ENCODE data around the gene MBTD1. TPM values are rescaled to one million over a fixed set of nuclear protein-coding genes. Genes with fewer than 3 reads are reported as not detected.

MBTD1 gene
- total and polyA plus RNA-seq, 4 donors: 2.4 to 14.2 (median 7.8) TPM

- Histone ChIP-seq H3K36me3 (ENCODE audit: control insufficient read depth in 4 of 4, insufficient read depth in 3 of 4, low read depth in 1 of 4, low read length in 3 of 4) (no peaks in the 10 kb centered on the region), H3K9me3 (ENCODE audit: control insufficient read depth in 4 of 4, low read length in 3 of 4) (no peaks in the 10 kb centered on the region), H3K27me3 (ENCODE audit: control insufficient read depth in 4 of 4, insufficient read depth in 4 of 4, low read length in 3 of 4) (no peaks in the 10 kb centered on the region), H3K4me3 (ENCODE audit: low read depth in 1 of 3, low read length in 3 of 3) (no peak overlapping the region), H3K27ac (ENCODE audit: low read depth in 1 of 2, low read length in 2 of 2) (no peak overlapping the region), H3K9ac (ENCODE audit: low read depth in 1 of 2, low read length in 2 of 2) (no peak overlapping the region), H3K4me1 (ENCODE audit: control insufficient read depth in 4 of 4, insufficient read depth in 4 of 4, low read length in 3 of 4) (peaks cover 2 to 25% (median 8%) of the 10 kb centered on the region in 4 donors)
- 94% methylated on average over 2 of the region's 2 CpGs for WGBS
- TF ChIP-seq RAD21 (IDR thresholded peaks at IDR 0.05) (no peak), ZBTB33 (IDR thresholded peaks at IDR 0.05) (no peak), HNF4G (IDR thresholded peaks at IDR 0.05) (no peak), ATF3 (IDR thresholded peaks at IDR 0.05) (no peak), EGR1 (IDR thresholded peaks at IDR 0.05; ENCODE audit: low read depth in 2 of 2) (no peak), TAF1 (conservative IDR thresholded peaks at IDR 0.05) (no peak), HNF4A (conservative IDR thresholded peaks at IDR 0.05) (no peak), GABPA (IDR thresholded peaks at IDR 0.05 in 1 of 2, conservative IDR thresholded peaks at IDR 0.05 in 1 of 2) (no peak), JUND (IDR thresholded peaks at IDR 0.05) (no peak), FOXA1 (IDR thresholded peaks at IDR 0.05) (no peak), NR2F2 (IDR thresholded peaks at IDR 0.05) (no peak), RXRA (IDR thresholded peaks at IDR 0.05) (no peak), SP1 (IDR thresholded peaks at IDR 0.05) (no peak)
- TF ChIP-seq, protein P1, sequence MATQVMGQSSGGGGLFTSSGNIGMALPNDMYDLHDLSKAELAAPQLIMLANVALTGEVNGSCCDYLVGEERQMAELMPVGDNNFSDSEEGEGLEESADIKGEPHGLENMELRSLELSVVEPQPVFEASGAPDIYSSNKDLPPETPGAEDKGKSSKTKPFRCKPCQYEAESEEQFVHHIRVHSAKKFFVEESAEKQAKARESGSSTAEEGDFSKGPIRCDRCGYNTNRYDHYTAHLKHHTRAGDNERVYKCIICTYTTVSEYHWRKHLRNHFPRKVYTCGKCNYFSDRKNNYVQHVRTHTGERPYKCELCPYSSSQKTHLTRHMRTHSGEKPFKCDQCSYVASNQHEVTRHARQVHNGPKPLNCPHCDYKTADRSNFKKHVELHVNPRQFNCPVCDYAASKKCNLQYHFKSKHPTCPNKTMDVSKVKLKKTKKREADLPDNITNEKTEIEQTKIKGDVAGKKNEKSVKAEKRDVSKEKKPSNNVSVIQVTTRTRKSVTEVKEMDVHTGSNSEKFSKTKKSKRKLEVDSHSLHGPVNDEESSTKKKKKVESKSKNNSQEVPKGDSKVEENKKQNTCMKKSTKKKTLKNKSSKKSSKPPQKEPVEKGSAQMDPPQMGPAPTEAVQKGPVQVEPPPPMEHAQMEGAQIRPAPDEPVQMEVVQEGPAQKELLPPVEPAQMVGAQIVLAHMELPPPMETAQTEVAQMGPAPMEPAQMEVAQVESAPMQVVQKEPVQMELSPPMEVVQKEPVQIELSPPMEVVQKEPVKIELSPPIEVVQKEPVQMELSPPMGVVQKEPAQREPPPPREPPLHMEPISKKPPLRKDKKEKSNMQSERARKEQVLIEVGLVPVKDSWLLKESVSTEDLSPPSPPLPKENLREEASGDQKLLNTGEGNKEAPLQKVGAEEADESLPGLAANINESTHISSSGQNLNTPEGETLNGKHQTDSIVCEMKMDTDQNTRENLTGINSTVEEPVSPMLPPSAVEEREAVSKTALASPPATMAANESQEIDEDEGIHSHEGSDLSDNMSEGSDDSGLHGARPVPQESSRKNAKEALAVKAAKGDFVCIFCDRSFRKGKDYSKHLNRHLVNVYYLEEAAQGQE (IDR thresholded peaks at IDR 0.05): no peak
- TF ChIP-seq, protein P2, sequence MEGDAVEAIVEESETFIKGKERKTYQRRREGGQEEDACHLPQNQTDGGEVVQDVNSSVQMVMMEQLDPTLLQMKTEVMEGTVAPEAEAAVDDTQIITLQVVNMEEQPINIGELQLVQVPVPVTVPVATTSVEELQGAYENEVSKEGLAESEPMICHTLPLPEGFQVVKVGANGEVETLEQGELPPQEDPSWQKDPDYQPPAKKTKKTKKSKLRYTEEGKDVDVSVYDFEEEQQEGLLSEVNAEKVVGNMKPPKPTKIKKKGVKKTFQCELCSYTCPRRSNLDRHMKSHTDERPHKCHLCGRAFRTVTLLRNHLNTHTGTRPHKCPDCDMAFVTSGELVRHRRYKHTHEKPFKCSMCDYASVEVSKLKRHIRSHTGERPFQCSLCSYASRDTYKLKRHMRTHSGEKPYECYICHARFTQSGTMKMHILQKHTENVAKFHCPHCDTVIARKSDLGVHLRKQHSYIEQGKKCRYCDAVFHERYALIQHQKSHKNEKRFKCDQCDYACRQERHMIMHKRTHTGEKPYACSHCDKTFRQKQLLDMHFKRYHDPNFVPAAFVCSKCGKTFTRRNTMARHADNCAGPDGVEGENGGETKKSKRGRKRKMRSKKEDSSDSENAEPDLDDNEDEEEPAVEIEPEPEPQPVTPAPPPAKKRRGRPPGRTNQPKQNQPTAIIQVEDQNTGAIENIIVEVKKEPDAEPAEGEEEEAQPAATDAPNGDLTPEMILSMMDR (IDR thresholded peaks at IDR 0.05; ENCODE audit: low read depth, low read length, missing input control): no peak
- no peak for DNase-seq (ENCODE audit: low spot score)
These were observed 110.7 kb downstream of the MBTD1 start for GRCh38 chr17:51149163-51149562.

GRCh38 chr17:51147650-51148049, 112.2 kb downstream of the MBTD1 start:
- Histone ChIP-seq H3K27ac (ENCODE audit: low read depth in 1 of 2, low read length in 2 of 2) (no peak overlapping the region), H3K4me3 (ENCODE audit: low read depth in 1 of 3, low read length in 3 of 3) (no peak overlapping the region), H3K9ac (ENCODE audit: low read depth in 1 of 2, low read length in 2 of 2) (no peak overlapping the region), H3K27me3 (ENCODE audit: control insufficient read depth in 4 of 4, insufficient read depth in 4 of 4, low read length in 3 of 4) (no peaks in the 10 kb centered on the region), H3K9me3 (ENCODE audit: control insufficient read depth in 4 of 4, low read length in 3 of 4) (no peaks in the 10 kb centered on the region), H3K36me3 (ENCODE audit: control insufficient read depth in 4 of 4, insufficient read depth in 3 of 4, low read depth in 1 of 4, low read length in 3 of 4) (no peaks in the 10 kb centered on the region), H3K4me1 (ENCODE audit: control insufficient read depth in 4 of 4, insufficient read depth in 4 of 4, low read length in 3 of 4) (peaks cover 1 to 14% (median 4%) of the 10 kb centered on the region in 4 donors)
- no peak for DNase-seq (ENCODE audit: low spot score)
- 89% methylated on average over 4 of the region's 4 CpGs for WGBS
- no peak for TF ChIP-seq SP1 (IDR thresholded peaks at IDR 0.05)
- no peak for TF ChIP-seq YY1 (IDR thresholded peaks at IDR 0.05)
- TF ChIP-seq FOXA1 (IDR thresholded peaks at IDR 0.05): no peak
- no peak for TF ChIP-seq TAF1 (conservative IDR thresholded peaks at IDR 0.05)
- no peak for TF ChIP-seq HNF4A (conservative IDR thresholded peaks at IDR 0.05)
- no peak for TF ChIP-seq ATF3 (IDR thresholded peaks at IDR 0.05)
- no peak for TF ChIP-seq HNF4G (IDR thresholded peaks at IDR 0.05)
- TF ChIP-seq, protein P2 (IDR thresholded peaks at IDR 0.05; ENCODE audit: low read depth, low read length, missing input control): no peak
- no peak for TF ChIP-seq MAX (IDR thresholded peaks at IDR 0.05)
- no peak for TF ChIP-seq RXRA (IDR thresholded peaks at IDR 0.05)
- TF ChIP-seq RAD21 (IDR thresholded peaks at IDR 0.05): no peak
- no peak for TF ChIP-seq JUND (IDR thresholded peaks at IDR 0.05)
- TF ChIP-seq GABPA (IDR thresholded peaks at IDR 0.05 in 1 of 2, conservative IDR thresholded peaks at IDR 0.05 in 1 of 2): no peak
- no peak for TF ChIP-seq EGR1 (IDR thresholded peaks at IDR 0.05; ENCODE audit: low read depth in 2 of 2)

All from liver (tissue), 9 donors.